ENCODE results near the gene LYZL1.

GRCh38 chr10:29323367-29323766 lies 34.5 kb downstream of the LYZL1 start:
- TF ChIP-seq BCL11A (IDR thresholded peaks at IDR 0.05; ENCODE audit: low read depth in 2 of 2, low read length in 2 of 2), result no peak
- no peak for TF ChIP-seq CTCF (IDR thresholded peaks at IDR 0.05; ENCODE audit: control extremely low read depth in 1 of 3, insufficient read depth in 1 of 3, low read depth in 1 of 3, low read length in 3 of 3)
- no peak for TF ChIP-seq POLR2AphosphoS5 (IDR thresholded peaks at IDR 0.05; ENCODE audit: low read depth, low read length)
- no peak for TF ChIP-seq TAF7 (optimal IDR thresholded peaks at IDR 0.05; ENCODE audit: borderline replicate concordance, low read depth, low read length)
- TF ChIP-seq CBX5 (IDR thresholded peaks at IDR 0.05; ENCODE audit: low read depth, low read length), result no peak
- no peak for TF ChIP-seq ATF3 (IDR thresholded peaks at IDR 0.05; ENCODE audit: insufficient read depth, low read depth, low read length)
- no peak for TF ChIP-seq ZNF274 (IDR thresholded peaks at IDR 0.05; ENCODE audit: borderline replicate concordance, extremely low read depth, low read length)
- TF ChIP-seq EGR1 (IDR thresholded peaks at IDR 0.05; ENCODE audit: borderline replicate concordance, low read depth, low read length), result no peak
- TF ChIP-seq PHF8 (conservative IDR thresholded peaks at IDR 0.05; ENCODE audit: low read depth, low read length), result no peak
- no peak for TF ChIP-seq MAFK (IDR thresholded peaks at IDR 0.05; ENCODE audit: low read depth, low read length)
- no peak for TF ChIP-seq POLR2A (IDR thresholded peaks at IDR 0.05; ENCODE audit: control extremely low read depth in 1 of 2, low read depth in 2 of 2, low read length in 2 of 2)
- no peak for TF ChIP-seq KDM5A (IDR thresholded peaks at IDR 0.05; ENCODE audit: low read length)
- TF ChIP-seq YY1 (IDR thresholded peaks at IDR 0.05; ENCODE audit: low read depth, low read length), result no peak

Data from H1 (cell line).